HG03060 (cell line): ENCODE measurements around the gene SLC5A4.

Source experiments
- ATAC-seq: cut with Tn5 transposase; IDR thresholded peaks from one replicate; pipeline ENCODE4 v1.9.1; 2021; ENCODE audit warnings: low read depth, moderate number of reproducible peaks; ENCODE audit not compliant: unreplicated experiment

Gene SLC5A4

DNA sequence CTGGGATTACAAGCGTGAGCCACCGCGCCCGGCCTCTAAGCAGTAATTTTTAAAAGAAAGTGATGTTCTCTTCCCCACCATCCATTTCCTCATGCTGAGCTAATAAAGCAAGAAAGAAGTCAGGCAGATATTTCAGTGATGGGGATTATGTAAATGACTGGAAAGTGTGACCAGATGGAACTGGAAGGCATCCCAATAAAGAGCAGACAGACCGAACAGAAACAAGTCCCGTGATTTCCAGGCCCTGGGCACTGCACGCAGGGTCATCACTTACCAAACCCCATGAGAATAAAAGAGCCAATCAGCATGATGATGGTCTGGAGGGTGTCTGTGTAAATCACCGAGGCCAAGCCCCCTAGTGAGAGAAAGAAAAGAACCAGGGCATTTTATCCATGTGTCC, 18.2 kb downstream of the SLC5A4 start:
- ATAC-seq, result no peak

DNA sequence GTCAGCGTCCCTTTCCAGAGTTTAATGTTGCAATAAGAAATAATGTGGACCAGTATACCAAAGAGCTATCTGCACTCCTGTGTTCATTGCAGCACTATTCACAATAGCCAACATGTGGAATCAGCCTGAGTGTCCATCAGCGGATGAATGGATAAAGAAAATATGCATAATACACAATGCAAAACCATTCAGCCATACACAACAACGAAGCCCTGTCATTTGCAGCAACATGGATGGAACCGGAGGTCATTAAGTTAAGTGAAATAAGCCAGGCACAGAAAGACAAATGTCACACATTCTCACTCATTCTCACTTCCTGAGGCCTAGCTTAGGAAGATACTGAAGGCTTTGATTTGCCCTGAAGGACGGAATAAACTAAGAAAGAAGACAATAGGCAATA, 22.1 kb downstream of the SLC5A4 start:
- ATAC-seq, result no peak

DNA sequence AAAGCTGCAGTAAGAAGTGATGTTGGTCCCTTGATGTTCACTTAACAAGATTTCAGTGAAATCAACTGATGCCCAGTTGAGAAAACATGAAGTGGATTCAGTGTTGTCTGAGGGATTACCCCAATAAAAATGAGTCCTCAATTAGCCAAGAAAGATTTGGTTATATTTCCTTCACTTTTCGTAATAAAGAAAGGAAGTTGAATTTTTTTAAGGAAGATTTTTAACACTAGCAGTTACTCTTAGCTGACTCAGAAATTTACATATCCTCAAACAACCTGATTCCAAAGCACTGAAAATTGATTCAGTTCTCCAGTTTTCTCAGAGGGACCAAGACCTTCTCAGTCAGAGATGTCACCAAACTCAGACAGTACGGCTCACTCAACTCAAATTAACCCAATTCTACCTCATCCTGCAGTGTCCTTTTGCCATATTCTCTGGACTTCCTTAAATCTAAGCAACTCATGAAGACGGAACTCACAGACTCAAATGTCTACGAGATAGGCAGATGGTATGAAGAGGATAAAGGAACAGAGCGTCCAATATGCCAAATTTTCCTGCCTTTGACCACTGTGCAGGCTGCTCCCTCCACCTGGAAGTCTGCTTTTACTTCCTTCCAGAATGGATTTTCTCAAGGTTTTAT, 22.8 kb downstream of the SLC5A4 start:
- ATAC-seq, result no peak

DNA sequence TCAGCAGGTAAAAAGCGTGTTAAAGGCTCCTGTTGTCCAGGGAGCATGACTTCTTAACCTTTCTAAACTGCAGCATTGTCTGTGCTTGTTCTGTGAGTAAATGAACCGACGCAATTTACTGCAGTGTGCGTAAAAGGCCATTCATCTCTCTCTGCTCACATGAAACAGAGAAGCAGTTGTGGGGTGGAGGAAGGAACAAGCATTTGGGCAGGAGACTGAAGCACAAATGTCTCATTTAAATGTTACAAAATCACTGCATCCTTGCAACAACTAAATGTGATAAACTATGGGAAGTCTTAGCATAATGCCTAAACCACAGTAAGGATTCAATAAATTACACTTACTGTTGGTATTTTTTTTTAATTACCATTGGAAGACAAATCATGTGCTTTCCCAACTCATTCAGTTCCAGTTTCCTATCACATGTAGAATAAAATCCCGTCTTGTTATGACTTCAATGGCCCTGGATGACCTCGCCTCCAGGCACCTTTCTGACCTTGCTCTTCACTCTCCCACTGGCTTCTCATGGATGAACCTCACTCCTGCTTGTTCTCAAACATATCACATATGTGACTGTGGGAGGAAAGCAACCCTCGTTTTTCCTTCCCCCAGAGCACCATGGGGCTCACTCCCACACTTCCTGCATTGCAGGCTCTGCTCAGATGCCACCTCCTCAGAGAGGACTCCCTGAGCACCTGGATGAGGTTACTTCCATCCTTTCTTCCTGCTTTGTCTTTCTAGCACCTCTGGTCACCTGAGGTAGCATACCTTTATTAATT, 28.6 kb downstream of the SLC5A4 start:
- ATAC-seq, result no peak

DNA sequence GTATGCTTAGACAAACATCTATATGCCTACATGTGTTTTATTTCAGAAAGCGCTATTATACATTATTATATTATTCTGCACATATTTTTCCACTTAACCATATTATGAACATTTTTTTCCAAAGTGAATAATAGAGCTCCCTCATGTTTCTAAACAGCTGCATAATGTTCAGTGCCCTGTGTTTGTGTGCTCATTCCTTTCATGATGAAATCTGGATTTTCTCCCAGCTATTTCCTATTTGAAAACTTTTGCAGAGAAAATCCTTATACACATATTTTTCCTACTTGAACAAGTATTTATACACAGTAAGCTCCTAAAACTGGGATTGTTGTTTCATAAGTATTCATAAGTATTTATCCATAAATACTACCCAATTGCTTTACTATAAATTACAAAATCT, 32.2 kb downstream of the SLC5A4 start:
- ATAC-seq, result no peak

DNA sequence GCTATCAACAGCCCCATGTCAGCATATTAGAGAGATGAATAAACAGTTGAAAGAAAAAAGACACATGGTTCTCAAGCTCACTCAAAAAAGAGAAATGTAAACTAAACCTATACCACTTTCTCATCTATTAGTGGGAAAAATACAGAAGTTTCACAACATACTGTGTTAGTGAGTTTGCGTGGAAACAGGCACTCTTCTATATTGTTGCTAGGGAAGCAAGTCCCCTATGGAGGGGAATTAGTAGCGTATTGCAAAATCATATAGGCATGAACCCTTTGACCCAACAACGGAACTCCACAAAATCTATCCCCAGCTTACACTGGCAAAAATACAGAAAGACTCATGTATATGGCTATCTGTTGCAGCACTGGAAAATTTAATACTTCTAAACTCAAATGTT, 36.1 kb downstream of the SLC5A4 start:
- no peak for ATAC-seq

DNA sequence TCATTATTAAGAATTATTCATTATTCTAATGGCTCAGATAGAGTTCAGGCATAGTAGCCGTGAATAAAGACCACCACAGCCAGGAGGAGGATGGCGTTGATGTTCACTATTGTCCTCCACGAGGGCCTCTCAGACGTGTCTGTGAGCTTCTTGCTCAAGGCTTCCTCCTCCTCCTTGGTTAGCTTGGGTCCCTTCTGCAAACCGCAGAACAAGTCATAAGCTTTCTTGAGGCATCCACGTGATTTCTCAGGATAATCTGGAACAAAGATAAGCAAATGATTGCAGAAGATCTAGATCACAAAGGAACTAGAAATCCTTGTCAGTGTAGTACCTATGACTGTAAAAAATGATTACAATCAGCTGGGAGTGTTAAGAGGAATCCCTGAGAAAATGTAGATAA, 36.7 kb downstream of the SLC5A4 start:
- no peak for ATAC-seq

DNA sequence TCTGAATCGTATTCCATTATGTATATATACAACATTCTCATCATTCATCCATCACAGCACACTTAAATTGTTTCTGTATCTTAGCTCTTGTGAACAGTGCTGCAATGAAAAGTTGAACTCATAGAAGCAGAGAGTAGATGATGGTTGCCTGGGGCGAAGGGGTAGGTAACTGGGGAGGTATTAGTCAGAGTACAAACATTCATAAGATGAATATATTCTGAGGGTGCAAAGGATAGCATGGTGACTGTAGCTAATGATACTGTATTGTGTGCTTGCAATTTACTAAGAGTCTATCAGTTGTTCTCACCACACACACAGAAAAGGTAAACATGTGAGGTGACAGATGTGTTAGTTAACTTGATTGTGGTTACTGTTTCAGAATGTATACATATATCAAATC, 37.7 kb downstream of the SLC5A4 start:
- no peak for ATAC-seq

DNA sequence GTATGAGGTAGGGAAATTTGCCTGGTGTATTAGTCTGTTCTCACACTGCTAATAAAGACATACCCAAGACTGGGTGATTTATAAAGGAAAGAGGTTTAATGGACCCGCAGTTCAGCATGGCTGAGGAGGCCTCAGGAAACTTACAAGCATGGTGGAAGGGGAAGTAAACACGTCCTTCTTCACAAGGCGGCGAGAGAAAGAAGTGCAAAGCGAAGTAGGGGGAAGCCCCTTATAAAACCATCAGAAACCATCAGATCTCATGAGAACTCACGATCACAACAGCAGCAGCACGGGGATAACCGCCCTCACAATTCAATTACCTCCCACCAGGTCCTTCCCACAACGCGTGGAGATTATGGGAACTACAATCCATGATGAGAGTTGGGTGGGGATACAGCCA, 38.2 kb downstream of the SLC5A4 start:
- ATAC-seq, result no peak

DNA sequence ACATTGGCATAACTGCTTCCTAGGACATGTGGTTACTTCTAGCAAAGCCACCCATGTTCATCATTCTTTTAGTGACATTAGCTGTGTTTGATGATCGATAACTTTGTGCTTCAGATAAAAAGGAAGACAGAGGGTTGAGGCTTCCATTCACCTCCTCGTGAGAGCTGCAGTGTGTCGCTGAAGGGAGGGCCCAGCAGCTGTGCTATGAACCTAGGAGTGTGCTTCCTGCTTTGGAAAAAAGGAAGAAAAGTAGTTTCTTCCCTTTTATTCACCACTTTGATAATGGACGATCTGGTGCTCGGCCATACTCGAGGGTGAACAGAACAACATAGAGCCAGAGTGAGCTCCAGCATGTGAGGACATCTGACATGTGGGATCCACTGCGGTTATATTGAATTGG, 44.1 kb downstream of the SLC5A4 start:
- no peak for ATAC-seq

DNA sequence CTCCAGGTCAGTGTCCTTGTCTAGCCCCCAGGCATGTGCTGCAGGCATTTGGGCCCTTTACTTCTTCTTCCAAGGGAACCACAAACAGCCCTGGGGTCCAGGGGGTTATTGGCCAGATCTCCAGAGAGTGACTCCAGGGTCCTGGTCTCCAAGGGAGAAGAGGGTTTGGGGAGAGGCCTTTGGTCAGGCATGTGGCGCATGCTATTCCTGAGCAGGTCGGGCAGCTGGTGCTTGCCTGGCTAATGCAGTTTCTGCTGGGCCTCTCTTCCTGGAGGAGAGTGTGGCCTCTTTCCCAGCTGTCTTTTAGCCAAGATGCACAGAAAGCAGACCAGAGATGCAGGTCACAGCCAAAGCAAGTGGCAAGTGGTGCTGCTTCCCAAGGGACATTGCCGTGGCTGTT, 46.5 kb downstream of the SLC5A4 start:
- no peak for ATAC-seq

DNA sequence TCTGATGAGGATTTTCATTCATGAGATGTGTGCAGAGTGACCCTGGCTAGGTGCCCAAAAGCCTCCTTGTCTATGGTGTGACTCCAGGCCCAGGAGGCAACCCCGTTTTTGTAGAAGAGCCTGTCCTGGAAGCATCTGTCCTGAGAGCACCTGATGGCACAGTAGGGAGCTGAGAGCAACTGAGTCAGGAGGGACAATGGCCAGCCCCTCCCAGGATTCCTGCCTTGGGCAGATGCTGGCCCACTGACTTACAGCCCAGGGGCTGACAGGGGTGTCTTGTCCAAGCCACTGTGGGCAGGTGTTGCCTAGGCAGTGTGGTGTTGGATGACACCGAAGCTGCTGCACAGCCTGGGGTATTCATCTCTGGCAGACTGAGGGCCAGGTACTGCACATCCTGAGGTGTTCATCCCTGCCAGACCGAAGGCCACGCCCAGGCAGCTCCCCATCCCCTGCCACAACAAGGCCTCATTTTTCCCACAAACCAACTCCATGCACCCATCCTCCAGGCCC, 47.1 kb downstream of the SLC5A4 start:
- no peak for ATAC-seq

DNA sequence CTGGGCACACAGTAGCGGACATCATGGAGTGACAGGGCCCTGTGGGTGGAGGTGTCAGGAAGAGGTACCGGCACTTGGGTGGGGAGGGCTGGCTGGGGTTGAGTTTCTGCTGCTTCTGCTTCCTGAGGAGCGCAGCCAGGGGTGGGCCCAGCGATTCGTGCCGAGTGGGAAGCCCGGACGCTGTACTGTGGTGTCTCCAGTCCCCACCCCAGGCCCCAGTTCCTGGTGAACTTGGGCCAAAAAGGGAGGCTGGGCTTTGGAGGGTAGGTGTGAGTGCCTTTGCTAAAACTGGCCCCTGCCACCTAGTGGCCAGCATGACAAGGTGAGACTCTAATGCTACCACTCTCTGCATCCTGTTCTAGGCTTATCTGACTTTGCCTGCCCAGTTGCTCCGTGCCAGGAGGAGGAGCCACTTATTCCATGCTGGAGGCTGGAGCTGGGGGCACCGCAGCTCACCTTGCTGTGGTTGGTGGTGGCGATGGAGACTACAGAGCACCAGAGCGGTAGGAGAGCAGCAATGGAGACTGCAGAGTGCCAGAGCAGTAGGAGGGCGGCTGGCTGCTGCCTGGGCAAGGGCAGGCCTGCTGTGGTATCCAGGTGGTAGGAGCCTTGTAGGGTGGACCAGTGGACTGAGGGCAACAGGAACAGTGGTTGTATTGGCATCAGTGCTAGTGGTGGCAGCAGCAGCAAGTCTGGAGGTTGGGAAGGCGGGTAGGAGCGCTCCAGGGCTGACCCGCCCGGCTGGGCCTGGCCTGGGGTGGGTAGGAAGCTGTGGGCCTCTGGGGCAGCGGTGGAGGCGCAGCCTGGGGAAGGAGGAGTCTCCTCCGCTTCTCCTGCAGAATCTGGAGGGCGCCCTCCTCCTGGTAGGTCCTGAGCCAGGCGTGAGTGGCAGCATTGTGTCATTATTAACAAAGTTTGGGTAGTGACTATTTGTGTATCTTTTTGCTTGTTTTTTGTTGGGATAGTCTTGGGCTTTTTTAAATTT, 48.1 kb downstream of the SLC5A4 start:
- no peak for ATAC-seq

DNA sequence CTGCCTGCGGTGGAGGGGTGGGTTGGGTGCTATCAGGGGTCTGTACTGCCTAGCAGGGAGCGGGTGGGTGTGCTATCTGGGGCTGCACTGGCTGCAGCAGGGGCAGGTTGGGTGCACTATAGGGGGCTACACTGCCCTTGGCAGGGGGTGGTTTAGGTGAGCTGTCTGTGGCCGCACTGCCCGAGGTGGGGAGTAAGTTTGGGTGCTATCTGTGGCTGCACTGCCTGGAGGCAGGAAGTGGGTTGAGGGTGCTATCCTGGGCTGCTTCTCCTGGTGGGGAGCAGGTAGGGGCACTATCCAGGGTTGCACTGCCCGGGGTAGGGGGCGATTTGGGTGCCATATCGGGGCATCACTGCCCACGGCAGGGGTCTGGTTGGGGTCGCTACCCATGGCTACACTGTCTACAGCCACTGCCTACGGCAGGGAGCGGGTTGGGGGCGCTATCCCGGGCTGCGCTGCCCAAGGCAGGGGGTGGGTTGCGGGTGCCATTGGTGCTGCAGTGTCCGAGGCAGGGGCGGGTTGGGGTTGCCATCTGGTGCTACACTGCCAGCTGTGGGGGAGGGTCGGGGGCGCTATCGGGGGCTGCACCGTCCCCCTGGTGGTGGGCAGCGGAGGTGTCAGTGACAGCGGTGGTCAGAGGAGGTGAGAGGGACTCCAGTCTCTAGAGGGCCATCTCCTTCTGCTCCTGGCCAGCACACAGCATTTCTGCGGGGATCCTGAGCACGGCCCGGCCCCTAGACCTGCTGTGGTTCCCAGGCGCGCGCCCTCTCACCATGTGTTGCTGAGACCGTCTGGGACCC, 49.0 kb downstream of the SLC5A4 start:
- no peak for ATAC-seq

DNA sequence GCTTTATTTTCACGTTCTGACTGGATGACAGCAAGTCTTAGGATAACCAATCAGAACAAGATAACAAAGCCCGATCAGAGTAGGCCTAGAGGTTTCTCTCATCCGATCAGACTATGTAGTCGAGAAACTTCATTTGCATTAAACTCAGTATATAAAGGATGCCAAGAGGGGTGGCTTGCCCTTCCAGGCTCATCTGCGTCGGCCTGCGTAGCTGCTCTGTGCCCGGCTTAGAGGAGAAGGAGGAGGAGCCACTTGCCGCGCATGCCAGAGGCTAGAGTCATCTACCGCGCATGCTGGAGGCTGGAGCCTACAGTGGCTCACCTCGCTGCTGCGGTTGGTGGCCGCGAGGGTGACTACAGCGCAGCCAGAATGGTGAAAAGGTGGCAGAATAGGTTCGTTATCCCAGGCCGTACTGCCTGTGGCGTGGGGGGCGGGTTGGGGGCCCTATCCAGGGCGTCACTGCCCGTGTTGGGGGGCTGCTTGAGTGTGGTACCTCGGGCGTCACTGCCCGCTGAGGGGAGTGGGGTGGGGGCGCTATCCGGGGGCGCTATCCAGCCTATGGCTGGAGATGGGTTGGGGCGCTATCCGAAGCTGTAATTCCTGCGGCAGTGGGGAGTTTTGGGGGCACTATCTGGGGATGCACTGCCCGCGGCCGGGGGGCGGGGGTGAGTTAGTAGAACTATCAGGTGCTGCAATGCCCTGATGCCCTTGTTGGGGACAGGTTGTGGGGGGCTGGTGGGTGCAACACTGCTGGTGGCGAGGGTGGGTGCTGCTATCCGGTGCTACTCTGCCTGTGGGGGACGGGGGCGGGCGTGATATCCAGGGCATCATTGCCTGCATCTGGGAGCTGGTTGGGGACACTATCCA, 50.1 kb downstream of the SLC5A4 start, which contains the start of gene RFPL2:
Gene RFPL2 (minus strand): TSS at position 218 of the 867 bp plus-strand sequence. CDS start 2,622 bp downstream, outside the sequence.
- no peak for ATAC-seq

DNA sequence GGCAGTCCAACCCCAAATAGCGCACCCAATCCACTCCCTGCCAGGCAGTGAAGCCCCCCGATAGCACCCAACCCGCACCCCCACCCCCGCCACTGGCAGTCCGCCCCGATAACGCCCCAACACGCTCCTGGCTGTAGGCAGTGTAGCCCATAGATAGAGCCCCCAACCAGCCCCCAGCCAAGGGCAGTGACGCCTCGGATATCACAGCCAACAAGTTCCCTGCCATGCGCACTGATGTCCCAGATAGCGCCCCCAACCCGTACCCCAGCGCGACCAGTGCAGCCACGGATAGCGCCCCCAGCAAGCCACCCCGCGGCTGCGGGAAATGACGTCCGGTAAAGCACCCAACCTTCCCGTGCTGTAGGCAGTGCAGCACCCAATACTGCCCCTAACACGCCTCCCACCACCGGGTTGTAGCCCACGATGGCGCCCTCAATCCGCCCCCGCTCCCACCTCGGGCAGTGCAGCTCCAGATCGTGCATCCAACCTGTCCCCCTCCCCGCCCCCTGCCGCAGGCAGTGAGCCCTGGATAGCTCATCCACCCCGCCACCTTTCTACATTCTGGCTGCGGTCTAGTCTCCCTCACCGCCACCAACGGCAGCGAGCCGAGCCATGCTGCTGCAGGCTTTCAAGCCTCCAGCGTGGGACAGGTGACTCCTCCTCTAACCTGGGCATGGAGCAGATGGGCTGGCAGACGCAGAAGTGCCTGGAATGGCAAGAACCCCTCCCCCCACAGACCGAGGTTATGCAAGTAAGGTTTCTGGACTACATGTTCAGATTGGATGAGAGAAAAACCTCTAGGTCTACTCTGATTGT, 50.9 kb downstream of the SLC5A4 start:
- ATAC-seq, result no peak

DNA sequence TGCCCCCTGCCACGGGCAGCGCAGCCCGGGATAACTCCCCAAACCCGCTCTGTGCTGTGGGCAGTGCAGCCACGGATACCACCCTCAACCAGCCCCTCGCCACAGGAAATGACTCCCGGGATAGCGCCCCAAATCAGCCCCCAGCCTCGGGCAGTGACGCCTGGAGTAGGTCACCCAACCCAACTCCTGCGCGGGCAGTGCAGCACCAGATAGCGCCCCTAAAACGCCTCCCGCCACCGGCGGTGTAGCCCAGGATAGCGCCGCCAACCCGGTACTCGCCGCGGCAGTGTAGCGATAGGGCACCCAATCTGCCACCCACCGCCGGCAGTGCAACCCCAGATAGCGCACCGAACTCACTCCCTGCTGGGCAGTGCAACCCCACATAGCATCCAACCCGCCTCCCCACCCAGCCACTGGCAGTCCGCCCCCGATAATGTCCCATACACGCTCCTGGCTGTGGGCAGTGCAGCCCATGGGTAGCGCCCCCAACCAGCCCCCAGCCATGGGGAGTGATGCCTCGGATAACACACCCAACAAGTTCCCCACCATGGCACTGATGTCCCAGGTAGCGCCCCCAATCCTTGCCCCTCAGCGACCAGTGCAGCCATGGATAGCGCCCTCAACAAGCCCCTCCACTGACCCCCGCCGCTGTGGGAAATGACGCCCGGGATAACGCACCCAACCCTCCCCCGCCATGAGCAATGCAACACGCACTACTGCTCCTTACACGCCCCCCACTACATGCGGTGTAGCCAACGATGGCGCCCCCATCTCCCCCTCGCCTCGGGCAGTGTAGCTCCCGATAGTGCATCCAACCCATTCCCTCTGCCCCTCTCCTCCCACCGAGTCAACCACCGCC, 51.7 kb downstream of the SLC5A4 start:
- ATAC-seq, result no peak
